Adipose tissue (tissue), 3 donors: ENCODE results near the gene SPOCD1. TPM values are rescaled to one million over a fixed set of nuclear protein-coding genes. Genes with fewer than 3 reads are reported as not detected.

Experiments
- polyA plus RNA-seq, 3 donors: library from polyadenylated mRNA; stranded (reverse); fragments of 200-250 nt; gene quantifications; one replicate each; pipeline ENCODE4 v1.2.3, GENCODE V29; 2013
- donor health status: healthy with polysubstance abuse.
- donor health status: Bipolar disorder and iron deficiency.
- donor health status: healthy.

SPOCD1 gene
- polyA plus RNA-seq, 3 donors = 0.18 to 6.8 (median 1.0) TPM

Other genes starting within 250 kb of the SPOCD1 start
- 100 to 1,000 TPM in 2 of 3 donors, 10 to 100 TPM in 1; 33.7 to 190 (median 143) TPM for gene TINAGL1, start 239.5 kb downstream of the SPOCD1 start, polyA plus RNA-seq
- gene HCRTR1, start 198.3 kb downstream of the SPOCD1 start, polyA plus RNA-seq = 1 to 10 TPM in 1 of 3 donors, under 1 TPM in 2; 0.08 to 1.3 (median 0.25) TPM
- 10 to 100 TPM; 27.8 to 67.3 (median 62.0) TPM for gene PEF1, start 171.1 kb downstream of the SPOCD1 start, polyA plus RNA-seq
- gene COL16A1, start 112.0 kb downstream of the SPOCD1 start, polyA plus RNA-seq = 10 to 100 TPM in 2 of 3 donors, 1 to 10 TPM in 1; 4.3 to 30.4 (median 19.0) TPM
- gene ADGRB2, start 51.7 kb downstream of the SPOCD1 start, polyA plus RNA-seq = 1 to 10 TPM in 2 of 3 donors, under 1 TPM in 1; 0.21 to 5.0 (median 1.2) TPM
- 100 to 1,000 TPM in 2 of 3 donors, 10 to 100 TPM in 1; 42.8 to 282 (median 149) TPM for gene PTP4A2, start 122.3 kb upstream of the SPOCD1 start, polyA plus RNA-seq
- 10 to 100 TPM; 35.7 to 85.9 (median 62.4) TPM for gene KHDRBS1, start 197.8 kb upstream of the SPOCD1 start, polyA plus RNA-seq